ENCODE results near the gene EXD3. TPM values are rescaled to one million over a fixed set of nuclear protein-coding genes. Genes with fewer than 3 reads are reported as not detected.

The EXD3 gene
- total RNA-seq, 1 experiment from 2014 or later: 15.3 TPM

DNA sequence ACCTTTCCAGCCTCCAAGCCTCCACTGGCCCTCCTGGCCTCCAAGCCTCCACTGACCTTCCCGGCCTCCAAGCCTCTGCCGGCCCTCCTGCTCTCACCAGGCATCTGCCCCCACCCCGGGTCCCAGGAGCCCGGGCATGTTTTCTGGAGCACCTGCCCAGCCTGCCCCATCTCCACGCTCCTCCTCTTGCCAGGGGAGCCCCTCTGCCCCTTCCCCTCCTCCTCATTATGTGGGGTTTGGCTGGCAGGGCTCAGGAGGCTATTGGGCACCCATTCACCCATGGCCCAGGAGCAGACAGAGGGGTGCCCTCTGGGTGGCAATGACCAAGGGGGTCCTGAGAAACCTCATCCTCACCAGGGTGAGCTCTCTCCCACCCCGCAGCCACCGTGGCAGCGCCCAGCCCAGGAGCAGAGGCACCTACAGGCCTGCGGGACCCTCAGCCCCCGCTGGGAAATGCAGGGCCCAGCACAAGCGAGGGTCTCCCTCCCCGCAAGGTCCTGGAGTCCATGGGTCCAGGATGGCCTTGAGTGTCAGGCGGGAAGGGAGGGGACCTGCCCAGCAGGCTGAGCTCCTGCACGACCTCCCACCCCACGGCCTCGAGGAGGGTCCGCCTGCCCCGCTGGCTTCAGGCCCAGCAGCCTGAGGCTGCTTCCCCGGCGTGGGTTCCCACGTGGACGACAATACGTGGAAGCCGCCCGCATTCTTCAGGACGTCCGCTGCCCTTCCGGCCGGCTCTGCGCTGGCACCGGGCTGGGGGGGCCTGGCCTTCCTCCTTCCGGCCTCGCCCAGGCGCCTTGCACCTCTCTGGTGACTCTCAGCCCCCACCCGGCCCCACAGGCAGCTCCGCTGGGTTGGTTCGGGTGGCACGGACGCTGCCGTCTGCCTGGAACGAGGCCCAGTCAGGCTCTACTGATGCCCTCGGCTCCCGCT, 69.5 kb downstream of the EXD3 start:
- H3K27me3 ChIP-seq (ENCODE audit: insufficient read depth, low read length): no peaks in the 10 kb centered on the region
- DNase-seq: no peak
- no peak overlapping the region for H2BK5ac ChIP-seq (ENCODE audit: insufficient read length, low read length)
- H2AK5ac ChIP-seq (ENCODE audit: insufficient read length, low read length): no peak overlapping the region
- Mint-ChIP-seq H3K9me3 (peaks cover 25 to 66% of the 10 kb centered on the region in 2 experiments), H3K4me1 (no peaks in the 10 kb centered on the region), H3K36me3 (ENCODE audit: insufficient read depth in 1 of 3, low read depth in 3 of 3) (peaks cover 10 to 16% (median 13%) of the 10 kb centered on the region in 3 experiments; a peak in 6 of 7 replicates), H3K27me3 (ENCODE audit: low read depth) (peaks cover 11% of the 10 kb centered on the region), H3K4me3 (no peak overlapping the region), H3K27ac (no peak overlapping the region)
- H4K91ac ChIP-seq (ENCODE audit: insufficient read length, low read depth, low read length): no peak overlapping the region
- H3T11ph ChIP-seq (ENCODE audit: low read length): no peak overlapping the region
- no peaks in the 10 kb centered on the region for H3K79me2 ChIP-seq (ENCODE audit: insufficient read depth, low read length)
- H2BK15ac ChIP-seq (ENCODE audit: low read depth, low read length): no peak overlapping the region
- no peak overlapping the region for H4K5ac ChIP-seq (ENCODE audit: insufficient read length, low read depth, low read length)
- no peaks in the 10 kb centered on the region for H4K20me1 ChIP-seq (ENCODE audit: control insufficient read depth, insufficient read depth, insufficient read length)
- H2BK20ac ChIP-seq (ENCODE audit: low read depth, low read length, poor library complexity, severe bottlenecking): no peak overlapping the region
- H3K9me3 ChIP-seq (ENCODE audit: control insufficient read depth, low read depth, low read length): peaks cover 27% of the 10 kb centered on the region
- H3K23ac ChIP-seq (ENCODE audit: insufficient read length, low read depth, low read length): no peak overlapping the region
- no peak overlapping the region for H3K4ac ChIP-seq (ENCODE audit: low read depth, low read length)
- no peaks in the 10 kb centered on the region for H3K79me1 ChIP-seq (ENCODE audit: insufficient read depth, low read depth, low read length, poor library complexity, severe bottlenecking)
- H3K27ac ChIP-seq (ENCODE audit: insufficient read length, low read depth, low read length): no peak overlapping the region
- no peak overlapping the region for H3K56ac ChIP-seq (ENCODE audit: insufficient read length, low read depth, low read length)
- H3K4me1 ChIP-seq (ENCODE audit: insufficient read depth, low read length): no peaks in the 10 kb centered on the region
- no peak overlapping the region for H2AFZ ChIP-seq (ENCODE audit: low read length)
- no CpG with 5 or more reads among the region's 43 CpGs for WGBS (ENCODE audit: extremely low coverage, insufficient read length, low lambda C conversion rate)
- TF ChIP-seq, protein P1, sequence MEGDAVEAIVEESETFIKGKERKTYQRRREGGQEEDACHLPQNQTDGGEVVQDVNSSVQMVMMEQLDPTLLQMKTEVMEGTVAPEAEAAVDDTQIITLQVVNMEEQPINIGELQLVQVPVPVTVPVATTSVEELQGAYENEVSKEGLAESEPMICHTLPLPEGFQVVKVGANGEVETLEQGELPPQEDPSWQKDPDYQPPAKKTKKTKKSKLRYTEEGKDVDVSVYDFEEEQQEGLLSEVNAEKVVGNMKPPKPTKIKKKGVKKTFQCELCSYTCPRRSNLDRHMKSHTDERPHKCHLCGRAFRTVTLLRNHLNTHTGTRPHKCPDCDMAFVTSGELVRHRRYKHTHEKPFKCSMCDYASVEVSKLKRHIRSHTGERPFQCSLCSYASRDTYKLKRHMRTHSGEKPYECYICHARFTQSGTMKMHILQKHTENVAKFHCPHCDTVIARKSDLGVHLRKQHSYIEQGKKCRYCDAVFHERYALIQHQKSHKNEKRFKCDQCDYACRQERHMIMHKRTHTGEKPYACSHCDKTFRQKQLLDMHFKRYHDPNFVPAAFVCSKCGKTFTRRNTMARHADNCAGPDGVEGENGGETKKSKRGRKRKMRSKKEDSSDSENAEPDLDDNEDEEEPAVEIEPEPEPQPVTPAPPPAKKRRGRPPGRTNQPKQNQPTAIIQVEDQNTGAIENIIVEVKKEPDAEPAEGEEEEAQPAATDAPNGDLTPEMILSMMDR (conservative IDR thresholded peaks at IDR 0.05): no peak
- H3K18ac ChIP-seq (ENCODE audit: insufficient read length, low read depth, low read length): no peak overlapping the region
- H3K4me2 ChIP-seq (ENCODE audit: insufficient read depth, insufficient read length, low read length): no peak overlapping the region
- H3K14ac ChIP-seq (ENCODE audit: insufficient read depth, low read length): no peak overlapping the region; the same call in 1 of the 2 replicates
- no peak overlapping the region for H3K9ac ChIP-seq (ENCODE audit: extremely low read depth, insufficient read length, low read length)
- no peak overlapping the region for H2BK120ac ChIP-seq (ENCODE audit: low read depth, low read length, poor library complexity, severe bottlenecking)
- no peaks in the 10 kb centered on the region for H3K23me2 ChIP-seq (ENCODE audit: insufficient read length, low read depth, low read length, poor library complexity, severe bottlenecking)
- no peak overlapping the region for H4K8ac ChIP-seq (replicated peaks; ENCODE audit: insufficient read length, low read depth, low read length)
- H2BK12ac ChIP-seq (ENCODE audit: insufficient read length, low read depth, low read length): no peak overlapping the region
